H1 (cell line): ENCODE measurements around the gene GPA33. TPM values are rescaled to one million over a fixed set of nuclear protein-coding genes. Genes with fewer than 3 reads are reported as not detected.

ENCODE experiments used
- POLR2AphosphoS5 ChIP-seq: IDR thresholded peaks from 2 replicates; pipeline ENCODE4 v1.6.1; 2011; ENCODE audit warnings: low read depth, low read length
- TAF7 ChIP-seq: optimal IDR thresholded peaks from 2 replicates; pipeline ENCODE3; 2011; ENCODE audit warnings: low read depth, mild to moderate bottlenecking, inconsistent platforms, low read length, moderate library complexity, borderline replicate concordance
- ZNF274 ChIP-seq: IDR thresholded peaks from 2 replicates; pipeline ENCODE4 v1.7.0; 2012; ENCODE audit warnings: low read length, borderline replicate concordance; ENCODE audit errors: extremely low read depth
- polyA plus RNA-seq, 7 experiments: library from polyadenylated mRNA; depleted of rRNA in 3 of 7; stranded (reverse) in 5 of 7; unstranded in 2 of 7; fragments of >200 nt in 5 of 7; fragments of 200-250 nt in 2 of 7; gene quantifications; 1 replicate in 5 of 7; 2 replicates in 1 of 7; 4 replicates in 1 of 7; pipeline versions ENCODE4 v1.2.1 to v1.2.3, GENCODE V29; 2011 to 2013; ENCODE audit warnings: missing spikeins in 2 of 7, mixed read lengths in 2 of 7
- total RNA-seq: library from RNA; stranded (reverse); fragmentation: NEBNext Ultra II Directional; extraction: Animal tissue kit (Norgen Biotek cat#: 25700); gene quantifications from 2 replicates; pipeline ENCODE4 v1.2.1, GENCODE V29; 2021
- TF ChIP-seq, protein P1 (sequence below): IDR thresholded peaks from 2 replicates; pipeline ENCODE4 v1.6.1; 2012; ENCODE audit warnings: low read length, inconsistent platforms

The GPA33 gene
- total and polyA plus RNA-seq, 2 of the 8 experiments (the other 6 are each of a cell fraction or from before 2014, with no cell fraction given): 0.19 to 0.67 TPM

DNA sequence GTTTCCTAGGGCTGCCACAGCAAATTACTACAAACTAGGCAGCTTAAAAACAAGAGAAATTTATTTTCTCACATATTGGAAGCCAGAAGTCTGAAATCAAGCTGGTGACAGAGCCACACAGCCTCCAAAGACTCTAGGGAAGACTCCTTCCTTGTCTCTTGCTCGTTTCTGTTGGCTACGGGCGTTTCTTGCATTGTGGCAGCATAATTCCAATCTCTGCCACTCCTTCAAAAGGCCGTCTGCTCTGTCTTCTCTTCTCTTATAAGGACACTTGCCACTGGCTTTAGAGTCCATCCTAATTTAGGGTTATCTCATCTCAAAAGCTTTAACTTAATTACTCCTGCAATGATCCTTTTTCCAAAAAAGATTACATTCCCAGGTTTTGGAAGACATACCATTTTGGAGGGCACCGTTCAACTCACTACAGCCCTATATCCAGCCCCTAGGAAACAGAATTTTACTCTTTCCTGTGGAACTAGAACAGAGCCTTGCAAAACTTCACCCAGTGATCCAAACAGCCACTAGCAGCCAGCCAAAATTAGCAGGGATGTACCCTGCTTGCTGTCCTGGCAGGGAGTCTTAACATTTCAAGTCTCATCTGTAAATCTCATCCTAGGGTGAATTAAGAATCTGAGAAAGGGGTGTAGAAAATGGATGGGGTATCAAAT is 12.9 kb upstream of the GPA33 start (continued):
- TF ChIP-seq, protein P1, sequence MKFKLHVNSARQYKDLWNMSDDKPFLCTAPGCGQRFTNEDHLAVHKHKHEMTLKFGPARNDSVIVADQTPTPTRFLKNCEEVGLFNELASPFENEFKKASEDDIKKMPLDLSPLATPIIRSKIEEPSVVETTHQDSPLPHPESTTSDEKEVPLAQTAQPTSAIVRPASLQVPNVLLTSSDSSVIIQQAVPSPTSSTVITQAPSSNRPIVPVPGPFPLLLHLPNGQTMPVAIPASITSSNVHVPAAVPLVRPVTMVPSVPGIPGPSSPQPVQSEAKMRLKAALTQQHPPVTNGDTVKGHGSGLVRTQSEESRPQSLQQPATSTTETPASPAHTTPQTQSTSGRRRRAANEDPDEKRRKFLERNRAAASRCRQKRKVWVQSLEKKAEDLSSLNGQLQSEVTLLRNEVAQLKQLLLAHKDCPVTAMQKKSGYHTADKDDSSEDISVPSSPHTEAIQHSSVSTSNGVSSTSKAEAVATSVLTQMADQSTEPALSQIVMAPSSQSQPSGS: no peak
- TF ChIP-seq POLR2AphosphoS5 (no peak), ZNF274 (no peak), TAF7 (no peak)
